H1 (cell line): ENCODE measurements around the gene MYO9A. TPM values are rescaled to one million over a fixed set of nuclear protein-coding genes. Genes with fewer than 3 reads are reported as not detected.

Source experiments
- ATF3 ChIP-seq: IDR thresholded peaks from 2 replicates; pipeline ENCODE4 v1.6.1; 2011; ENCODE audit warnings: low read depth, mild to moderate bottlenecking, low read length; ENCODE audit not compliant: insufficient read depth
- BACH1 ChIP-seq: IDR thresholded peaks from 2 replicates; pipeline ENCODE4 v1.6.1; 2012; ENCODE audit warnings: low read length, improper control_type of control experiment
- CHD1 ChIP-seq: IDR thresholded peaks from 2 replicates; pipeline ENCODE4 v1.6.1; 2012; ENCODE audit warnings: low read depth, low read length, improper control_type of control experiment
- CHD7 ChIP-seq: fragments of 300-600 bp; sonication (generic); IDR thresholded peaks from 2 replicates; pipeline ENCODE4 v1.7.1; 2012; ENCODE audit warnings: low read length, moderate library complexity, mild to moderate bottlenecking, inconsistent platforms; ENCODE audit not compliant: insufficient replicate concordance
- CREB1 ChIP-seq: IDR thresholded peaks from 2 replicates; pipeline ENCODE4 v1.6.1; 2012; ENCODE audit warnings: inconsistent platforms
- EGR1 ChIP-seq: IDR thresholded peaks from 2 replicates; pipeline ENCODE4 v1.6.1; 2011; ENCODE audit warnings: low read depth, low read length, borderline replicate concordance
- NANOG ChIP-seq: IDR thresholded peaks from 2 replicates; pipeline ENCODE4 v1.6.1; 2011; ENCODE audit warnings: low read length, low read depth, mild to moderate bottlenecking, inconsistent platforms; ENCODE audit not compliant: insufficient read depth, poor library complexity, severe bottlenecking
- POLR2AphosphoS5 ChIP-seq: IDR thresholded peaks from 2 replicates; pipeline ENCODE4 v1.6.1; 2011; ENCODE audit warnings: low read depth, low read length
- RNF2 ChIP-seq: fragments of 200-900, 300-1000 bp; sonication (generic); IDR thresholded peaks from 2 replicates; pipeline ENCODE4 v1.7.1; 2016; ENCODE audit warnings: borderline replicate concordance, low read depth, mild to moderate bottlenecking, antibody characterized with exemption, low read length; ENCODE audit not compliant: poor library complexity, severe bottlenecking; ENCODE audit errors: missing control alignments
- TAF7 ChIP-seq: optimal IDR thresholded peaks from 2 replicates; pipeline ENCODE3; 2011; ENCODE audit warnings: low read depth, mild to moderate bottlenecking, inconsistent platforms, low read length, moderate library complexity, borderline replicate concordance
- TCF12 ChIP-seq: IDR thresholded peaks from 2 replicates; pipeline ENCODE4 v1.6.1; 2011; ENCODE audit warnings: low read depth, mild to moderate bottlenecking, low read length
- ZNF274 ChIP-seq: IDR thresholded peaks from 2 replicates; pipeline ENCODE4 v1.7.0; 2012; ENCODE audit warnings: low read length, borderline replicate concordance; ENCODE audit errors: extremely low read depth
- polyA plus RNA-seq, 7 experiments: library from polyadenylated mRNA; depleted of rRNA in 3 of 7; stranded (reverse) in 5 of 7; unstranded in 2 of 7; fragments of >200 nt in 5 of 7; fragments of 200-250 nt in 2 of 7; gene quantifications; 1 replicate in 5 of 7; 2 replicates in 1 of 7; 4 replicates in 1 of 7; pipeline versions ENCODE4 v1.2.1 to v1.2.3, GENCODE V29; 2011 to 2013; ENCODE audit warnings: missing spikeins in 2 of 7, mixed read lengths in 2 of 7
- total RNA-seq: library from RNA; stranded (reverse); fragmentation: NEBNext Ultra II Directional; extraction: Animal tissue kit (Norgen Biotek cat#: 25700); gene quantifications from 2 replicates; pipeline ENCODE4 v1.2.1, GENCODE V29; 2021

Gene MYO9A
- total and polyA plus RNA-seq, 2 of the 8 experiments (the other 6 are each of a cell fraction or from before 2014, with no cell fraction given) = 3.9 to 26.0 TPM

GRCh38 chr15:72034351-72034750, 83.6 kb downstream of the MYO9A start (continued):
- TF ChIP-seq CHD7 = no peak
- TF ChIP-seq BACH1 = no peak
- TF ChIP-seq NANOG = no peak
- TF ChIP-seq ZNF274 = no peak
- no peak for TF ChIP-seq CREB1
- TF ChIP-seq ATF3 = no peak
- TF ChIP-seq POLR2AphosphoS5 = no peak
- no peak for TF ChIP-seq TCF12
- TF ChIP-seq EGR1 = no peak
- no peak for TF ChIP-seq CHD1
- no peak for TF ChIP-seq TAF7
- TF ChIP-seq RNF2 = no peak
